T-helper 22 cell (primary cell): ENCODE measurements around the gene PWWP2A.

ENCODE experiments used
- DNase-seq: peaks from one replicate; pipeline ENCODE4 v3.0.0-alpha.2; 2020; ENCODE audit warnings: low read depth

The PWWP2A gene

DNA sequence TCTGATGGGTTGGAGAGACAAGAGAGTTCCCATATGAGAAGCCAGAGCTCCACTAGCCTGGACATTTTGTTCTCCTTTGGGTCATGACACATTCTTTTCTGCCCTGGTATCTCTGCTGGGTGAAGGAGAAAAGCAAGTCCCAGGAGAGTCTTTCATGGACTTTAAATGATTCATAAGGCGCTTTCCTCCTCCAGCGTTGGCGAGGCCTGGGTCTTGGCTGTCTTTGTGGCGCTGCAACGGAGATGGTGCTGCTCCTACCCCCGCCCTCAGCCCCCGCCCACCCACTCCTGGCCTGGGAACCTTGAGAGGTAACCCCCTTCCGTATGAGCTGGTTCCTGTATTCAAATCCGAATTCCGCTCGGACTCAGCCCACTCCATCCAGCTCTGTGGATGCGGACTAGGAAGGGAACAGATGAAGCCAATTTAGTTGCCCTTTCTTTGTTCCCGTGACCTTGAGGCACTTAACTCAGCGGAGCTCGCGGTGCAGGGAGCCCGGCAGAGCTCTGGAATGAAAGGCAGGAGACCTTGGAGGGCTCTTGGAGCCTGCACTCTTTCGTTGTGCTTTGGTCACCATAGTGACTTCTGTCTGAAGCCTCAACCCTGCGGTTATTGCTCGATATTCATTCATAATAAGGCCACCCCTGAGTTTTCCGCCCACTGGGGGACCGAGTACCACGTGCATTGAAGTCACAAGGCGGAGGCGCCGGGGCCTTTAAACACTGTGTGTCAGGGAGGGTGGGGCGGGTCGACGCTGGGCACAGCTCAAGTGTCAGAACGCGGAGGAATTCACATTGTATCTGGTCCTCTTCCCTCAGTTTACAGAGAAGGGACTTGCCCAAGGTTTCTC lies 14.0 kb upstream of the PWWP2A start:
- no peak for DNase-seq

DNA sequence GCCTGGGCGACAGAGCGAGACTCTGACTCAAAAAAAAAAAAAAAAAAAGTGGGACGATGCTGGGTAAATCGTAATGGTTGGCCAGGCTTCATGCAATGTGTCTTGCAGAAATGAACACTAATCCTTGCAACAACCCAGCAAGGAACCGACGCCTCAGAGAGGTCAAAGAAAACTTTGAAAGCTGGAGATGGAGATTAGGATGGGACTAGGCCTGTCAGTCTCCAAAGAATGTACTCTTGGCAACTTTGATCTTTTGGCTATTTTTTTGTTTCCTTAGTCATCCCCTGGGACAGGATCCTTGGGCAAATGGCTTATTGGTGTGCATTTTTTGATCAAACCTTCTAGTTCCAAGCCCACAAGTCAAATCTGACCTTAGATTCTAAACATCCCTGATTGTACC lies 10.6 kb upstream of the PWWP2A start:
- DNase-seq, result no peak

- DNase-seq, result no peak
Observed at GRCh38 chr5:160128632-160129031, 9.4 kb upstream of the PWWP2A start.

- no peak for DNase-seq
Observed at GRCh38 chr5:160119905-160120266, 636 bp upstream of the PWWP2A start.

DNA sequence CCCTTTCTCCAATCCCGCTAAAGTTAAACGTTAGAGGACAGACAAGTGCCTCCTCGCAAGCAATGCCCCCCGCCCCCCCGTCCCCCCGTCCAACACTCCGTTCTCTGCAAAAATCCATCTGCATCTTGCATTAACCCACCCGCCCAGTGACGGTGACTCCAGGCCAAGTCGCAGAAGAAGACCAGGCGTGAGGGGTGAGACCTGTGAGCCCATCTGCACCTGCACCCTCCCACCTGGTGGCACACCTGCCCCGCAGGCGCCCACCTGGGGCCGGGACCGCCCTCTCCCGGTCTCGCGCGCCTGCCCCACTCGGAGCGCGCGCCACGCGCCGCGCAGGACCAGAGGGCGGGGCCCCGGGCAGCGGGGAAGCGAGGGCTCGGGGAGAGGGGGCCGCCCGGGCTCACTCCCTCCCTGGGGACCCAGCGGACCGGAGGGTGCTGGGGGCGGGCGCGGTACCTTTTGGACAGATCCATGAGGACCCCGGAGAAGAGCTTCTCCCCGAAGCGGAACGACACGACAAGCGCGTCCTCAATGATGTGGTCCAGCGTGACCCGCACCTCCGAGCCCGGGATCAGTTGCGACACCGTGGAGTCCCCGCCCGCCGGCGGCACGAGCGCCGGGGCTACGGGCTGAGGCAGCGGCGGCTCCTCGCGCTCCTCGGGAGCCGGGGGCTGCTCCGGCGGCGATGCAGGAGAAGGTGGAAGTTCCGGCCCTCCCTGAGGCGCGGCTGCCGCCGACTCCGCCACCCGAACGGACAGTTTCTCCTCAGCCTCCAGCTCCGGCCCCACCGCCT lies 705 bp downstream of the PWWP2A start:
- DNase-seq, result peak; percentile 47

DNA sequence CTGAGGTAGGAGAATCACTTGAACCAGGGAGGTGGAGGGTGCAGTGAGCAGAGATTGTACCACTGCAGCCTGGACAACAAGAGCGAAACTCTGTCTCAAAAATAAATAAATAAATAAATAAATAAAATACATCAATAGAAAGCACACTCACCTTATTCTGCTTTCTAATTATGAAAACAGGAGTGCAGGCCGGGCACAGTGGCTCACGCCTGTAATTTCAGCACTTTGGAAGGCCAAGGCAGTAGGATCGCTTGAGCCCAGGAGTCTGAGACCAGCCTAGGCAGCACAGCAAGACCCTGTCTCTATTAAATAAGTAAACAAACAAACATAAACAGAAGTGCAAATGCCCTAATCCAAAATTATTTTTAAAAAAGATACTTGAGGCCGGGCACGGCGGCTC lies 2.3 kb downstream of the PWWP2A start:
- no peak for DNase-seq

DNA sequence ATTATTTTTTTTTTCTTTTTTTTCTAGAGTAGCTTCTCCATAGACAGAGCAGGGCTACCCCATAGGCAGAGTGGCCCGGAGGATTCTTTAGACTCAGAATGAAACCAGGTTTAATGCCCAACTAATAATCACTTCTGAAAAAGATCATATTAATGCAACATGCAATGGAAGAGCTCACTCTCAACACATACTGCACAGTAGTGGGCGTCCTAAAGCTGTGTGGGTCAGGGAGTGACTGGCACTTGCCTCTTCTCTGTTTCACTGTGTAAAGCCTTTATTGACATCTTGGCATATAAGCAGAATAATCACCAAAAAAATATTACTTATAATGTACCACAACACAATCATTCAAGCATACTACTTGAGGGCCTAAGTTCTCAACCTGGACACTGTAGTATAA lies 11.1 kb downstream of the PWWP2A start:
- DNase-seq, result no peak

DNA sequence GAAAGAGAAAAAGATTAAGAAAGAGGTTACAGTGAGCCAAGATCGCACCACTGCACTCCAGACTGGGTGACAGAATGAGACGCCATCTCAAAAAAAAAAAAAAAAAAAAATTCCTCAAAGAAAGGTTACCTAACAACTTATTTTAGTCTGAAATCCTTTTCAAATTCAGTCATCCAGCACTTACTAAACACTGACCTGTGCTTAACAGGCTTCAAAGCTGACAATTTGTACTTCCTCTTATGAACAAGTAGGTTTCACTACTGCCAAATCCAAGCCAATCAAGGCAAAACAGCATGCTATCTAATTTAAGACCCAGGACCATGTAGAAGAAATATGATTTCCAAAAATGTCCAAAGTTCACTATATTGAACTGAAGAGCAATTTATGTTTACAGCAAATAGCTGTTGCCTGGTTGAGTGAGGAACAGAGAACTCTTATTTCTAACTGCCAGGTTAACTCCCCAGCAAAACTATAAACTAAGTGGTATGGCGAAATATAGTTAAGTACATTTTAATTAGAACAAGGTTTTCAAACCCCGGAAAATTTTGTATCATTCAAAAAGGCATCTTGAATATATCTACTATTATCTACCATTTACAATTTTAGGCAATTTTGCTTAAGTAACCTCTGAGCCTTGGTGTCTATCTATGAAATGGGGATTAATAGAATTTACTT lies 13.4 kb downstream of the PWWP2A start:
- no peak for DNase-seq

- no peak for DNase-seq
Observed at GRCh38 chr5:160097991-160098390, 21.3 kb downstream of the PWWP2A start.

DNA sequence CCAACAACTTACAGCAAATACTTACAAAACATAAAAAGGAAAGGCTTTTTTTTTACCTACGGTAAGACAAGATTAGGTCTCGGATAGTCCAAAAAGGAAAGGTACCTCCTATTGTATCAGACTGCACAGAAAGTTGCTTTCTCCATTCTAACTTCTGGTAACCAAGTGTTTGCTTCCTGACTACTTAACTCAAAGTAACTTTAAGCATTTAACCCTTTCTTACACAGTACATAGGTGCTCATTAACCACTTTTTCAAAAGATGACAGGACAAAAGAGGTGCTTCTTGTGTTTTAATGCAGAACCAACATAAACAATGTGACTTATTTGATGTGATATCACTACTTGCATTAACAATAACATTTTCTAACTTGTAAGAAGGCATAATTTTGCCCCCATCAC lies 23.1 kb downstream of the PWWP2A start:
- DNase-seq, result no peak

- DNase-seq, result no peak
Observed at GRCh38 chr5:160092960-160093707, 26.1 kb downstream of the PWWP2A start.

- DNase-seq, result no peak
Observed at GRCh38 chr5:160092514-160092913, 26.7 kb downstream of the PWWP2A start.

DNA sequence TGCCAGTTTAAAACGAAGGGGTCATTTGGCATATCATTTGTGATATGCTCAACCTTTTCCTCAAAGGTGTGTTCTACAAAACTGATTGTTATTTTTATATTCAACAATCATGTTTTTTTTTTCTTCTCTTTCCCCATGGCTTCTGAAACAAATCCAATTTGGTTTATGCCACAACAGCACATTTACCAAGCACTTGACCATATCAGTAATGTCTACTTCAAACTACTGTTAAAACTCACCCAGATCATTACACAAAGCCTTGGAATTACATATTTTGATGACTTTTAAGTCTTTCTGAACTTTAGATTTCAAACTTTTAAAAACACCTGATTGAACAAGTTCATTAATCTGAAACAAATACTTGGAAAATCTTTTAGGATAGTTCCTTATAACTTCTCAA lies 29.2 kb downstream of the PWWP2A start:
- no peak for DNase-seq

GRCh38 chr5:160089531-160089930 lies 29.7 kb downstream of the PWWP2A start:
- DNase-seq, result no peak

DNA sequence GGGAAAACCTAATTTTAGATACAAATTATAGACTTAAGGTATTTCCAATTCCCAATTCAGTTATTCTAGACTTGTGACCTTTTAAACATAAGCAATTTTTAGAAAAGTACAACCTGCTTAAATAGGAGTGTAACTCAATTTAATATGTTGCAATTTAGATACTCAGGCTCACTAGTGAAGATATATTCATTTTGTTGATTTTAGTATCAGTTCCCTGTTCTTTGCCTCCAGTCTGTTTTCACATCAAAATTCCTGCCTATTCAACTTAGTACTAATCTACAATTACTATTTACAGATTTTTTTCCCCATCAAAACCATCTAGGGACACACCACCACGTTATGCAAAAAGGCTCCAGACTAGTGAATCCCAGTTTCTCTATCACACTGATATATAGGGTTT lies 30.4 kb downstream of the PWWP2A start:
- DNase-seq, result no peak

DNA sequence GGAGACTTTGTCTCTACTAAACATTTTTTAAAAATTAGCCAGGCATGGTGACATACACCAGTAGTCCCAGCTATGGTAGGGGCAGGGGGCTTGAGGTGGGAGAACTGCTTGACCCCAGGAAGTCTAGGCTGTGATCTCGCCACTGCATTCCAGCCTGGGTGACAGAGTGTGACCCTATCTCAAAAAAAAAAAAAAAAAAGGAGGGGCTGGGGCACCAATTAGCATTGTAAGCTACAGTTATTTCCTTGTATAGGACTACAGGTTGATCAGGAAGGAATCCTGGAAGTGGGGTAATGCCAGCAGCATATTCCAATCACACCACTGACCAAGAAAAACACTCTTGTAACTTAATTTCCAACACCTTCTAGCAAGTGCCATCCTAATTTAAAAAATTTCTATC lies 32.1 kb downstream of the PWWP2A start:
- no peak for DNase-seq

DNA sequence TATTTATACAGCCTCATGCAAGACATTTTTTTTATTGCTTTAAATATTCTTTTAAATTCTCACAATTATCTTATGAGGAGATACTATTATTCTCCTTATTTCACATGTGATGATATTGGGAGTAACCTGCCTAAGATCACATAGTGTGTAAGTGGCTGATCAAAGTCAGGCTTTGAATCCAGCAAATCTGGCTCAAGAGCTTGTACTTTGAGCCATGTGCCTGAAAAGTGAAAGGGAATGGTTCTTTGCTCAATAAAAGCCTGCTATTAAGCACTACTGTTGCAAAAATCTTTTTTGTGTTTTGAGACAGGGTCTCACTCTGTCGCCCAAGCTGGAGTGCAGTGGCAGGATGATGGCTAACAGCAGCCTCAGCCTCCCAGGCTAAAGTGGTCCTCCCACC lies 35.1 kb downstream of the PWWP2A start:
- DNase-seq, result no peak

- DNase-seq, result no peak
Observed at GRCh38 chr5:160083501-160083900, 35.7 kb downstream of the PWWP2A start.

DNA sequence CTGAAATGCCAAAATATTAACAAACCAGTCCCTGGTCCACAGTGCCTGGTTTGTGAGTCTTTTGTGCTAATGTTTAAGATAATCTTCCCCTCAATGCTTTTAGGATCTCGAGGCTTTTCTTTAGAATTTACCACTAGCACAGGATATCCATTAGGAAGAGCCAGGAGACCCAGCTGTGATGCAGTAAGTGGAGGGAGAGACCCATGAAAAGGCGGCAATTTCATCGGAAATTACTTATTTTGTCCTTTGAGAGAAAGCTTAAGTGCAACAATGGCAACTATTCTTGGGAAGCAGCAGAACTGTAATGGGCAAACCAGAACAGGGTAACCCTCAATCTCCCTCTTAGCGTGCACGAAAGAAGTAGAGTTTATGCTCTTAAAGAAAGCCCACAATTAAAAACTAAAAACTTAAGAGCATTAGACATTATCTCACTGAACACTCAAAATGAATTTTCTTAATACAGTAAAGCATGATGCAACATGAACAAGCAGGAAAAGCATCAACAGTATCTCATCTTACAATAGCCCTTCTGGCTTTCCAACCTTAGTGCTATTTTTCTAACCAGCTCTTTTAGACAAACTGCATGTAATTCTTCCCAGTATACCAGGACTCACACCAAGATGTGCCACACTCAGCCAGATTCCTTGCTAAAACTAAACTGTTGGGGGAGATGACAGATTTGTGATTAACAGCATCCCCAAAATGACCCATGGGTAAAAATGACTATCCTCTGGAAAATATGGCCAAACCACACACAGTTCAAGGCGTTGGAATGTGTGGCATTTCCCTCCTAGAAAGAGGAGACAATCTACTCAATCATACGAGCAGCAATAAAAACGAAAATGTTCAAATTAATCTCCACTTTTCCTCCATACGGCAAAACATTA lies 36.4 kb downstream of the PWWP2A start:
- no peak for DNase-seq

GRCh38 chr5:160081495-160081894 lies 37.8 kb downstream of the PWWP2A start:
- DNase-seq, result no peak

DNA sequence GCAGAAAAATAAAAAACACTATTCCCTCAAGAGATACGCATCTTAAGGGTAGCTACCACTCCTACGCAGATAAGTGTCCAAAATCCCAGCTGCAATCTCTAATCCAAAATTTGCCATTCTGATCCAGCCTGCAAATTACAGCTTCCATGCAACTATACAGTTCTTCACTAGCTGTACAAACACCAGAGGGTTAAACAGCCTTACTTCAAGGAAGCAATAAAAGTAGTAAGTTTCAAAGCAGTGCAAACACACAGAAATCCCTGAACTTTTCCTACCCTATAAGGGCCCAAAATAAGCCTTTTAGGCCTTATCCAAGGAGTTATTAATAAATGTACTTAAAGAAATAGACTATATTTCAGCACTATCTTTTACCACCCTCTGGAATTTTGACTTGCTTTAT lies 39.5 kb downstream of the PWWP2A start:
- no peak for DNase-seq
